Ishikawa (cell line): Measurements from ENCODE around the gene OVCH2.
A peak's percentile ranks its signal among the peaks of the same experiment; 100 is the strongest.

Experiments
- CEBPB ChIP-seq: IDR thresholded peaks from 2 replicates; pipeline ENCODE4 v1.6.1; 2012
- CREB1 ChIP-seq: IDR thresholded peaks from 2 replicates; pipeline ENCODE4 v1.6.1; 2012; ENCODE audit warnings: low read depth
- EGR1 ChIP-seq: IDR thresholded peaks from 2 replicates; pipeline ENCODE4 v1.6.1; 2012
- EP300 ChIP-seq: IDR thresholded peaks from 2 replicates; pipeline ENCODE4 v1.6.1; 2012; ENCODE audit warnings: borderline replicate concordance
- FOXM1 ChIP-seq: IDR thresholded peaks from 2 replicates; pipeline ENCODE4 v1.6.1; 2012; ENCODE audit warnings: low read depth, borderline replicate concordance
- NFIC ChIP-seq: IDR thresholded peaks from 2 replicates; pipeline ENCODE4 v1.6.1; 2012
- RAD21 ChIP-seq: IDR thresholded peaks from 2 replicates; pipeline ENCODE4 v1.6.1; 2012; ENCODE audit warnings: low read depth
- REST ChIP-seq: IDR thresholded peaks from 2 replicates; pipeline ENCODE4 v1.6.1; 2012; ENCODE audit warnings: low read depth, mild to moderate bottlenecking
- TAF1 ChIP-seq: IDR thresholded peaks from 2 replicates; pipeline ENCODE4 v1.6.1; 2012; ENCODE audit warnings: low read depth, mild to moderate bottlenecking
- TCF12 ChIP-seq: IDR thresholded peaks from 2 replicates; pipeline ENCODE4 v1.6.1; 2012; ENCODE audit warnings: low read depth
- TEAD4 ChIP-seq: IDR thresholded peaks from 2 replicates; pipeline ENCODE4 v1.6.1; 2012
- USF1 ChIP-seq: IDR thresholded peaks from 2 replicates; pipeline ENCODE4 v1.6.1; 2012
- YY1 ChIP-seq: IDR thresholded peaks from 2 replicates; pipeline ENCODE4 v1.6.1; 2012; ENCODE audit warnings: low read depth
- ZBTB7A ChIP-seq: IDR thresholded peaks from 2 replicates; pipeline ENCODE4 v1.6.1; 2012; ENCODE audit warnings: low read depth
- TF ChIP-seq, protein P1 (sequence below): IDR thresholded peaks from 2 replicates; pipeline ENCODE4 v1.6.1; 2012

Gene OVCH2

DNA sequence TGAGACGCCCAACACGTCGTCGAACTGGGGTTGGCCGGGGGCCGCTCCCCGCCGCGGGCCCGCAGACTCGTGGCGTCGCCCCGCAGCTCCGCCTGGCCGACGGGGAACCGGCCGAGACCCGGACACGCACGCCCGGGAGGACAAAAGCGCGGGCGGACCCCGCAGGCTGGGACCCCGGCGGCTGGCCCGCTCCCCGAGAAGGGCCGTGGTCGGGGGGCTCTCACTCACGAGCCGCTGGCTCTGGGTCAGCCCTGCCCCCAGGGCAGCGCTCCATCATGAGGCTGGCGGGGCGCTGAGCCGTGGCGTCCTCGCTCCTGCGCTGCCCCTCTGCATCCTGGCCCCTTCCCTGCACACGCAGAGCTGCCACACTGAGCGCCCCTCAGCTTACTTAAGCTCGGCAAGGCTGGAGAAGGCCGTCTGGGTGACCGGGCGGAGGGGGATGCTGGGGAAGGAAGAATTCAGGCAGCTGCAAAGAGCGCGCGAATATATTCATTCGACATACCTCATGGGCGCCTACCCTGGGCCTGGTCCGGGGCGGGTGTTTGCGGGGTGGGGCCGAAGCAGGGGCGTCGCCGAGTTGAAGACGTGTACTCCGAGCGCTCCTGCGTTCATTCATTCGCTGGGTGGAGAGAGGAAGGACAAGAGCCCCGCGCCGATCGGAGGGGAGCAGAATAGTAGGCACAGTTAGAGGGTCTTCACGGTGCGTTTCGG lies 32.4 kb downstream of the OVCH2 start:
- TF ChIP-seq TEAD4 (no peak), ZBTB7A (no peak; the same call in 1 of the 2 replicates), CEBPB (no peak), TCF12 (no peak), USF1 (no peak), EP300 (no peak), EGR1 (no peak), CREB1 (no peak), REST (no peak), RAD21 (no peak), FOXM1 (no peak), TAF1 (no peak), YY1 (no peak), NFIC (no peak)
- TF ChIP-seq, protein P1, sequence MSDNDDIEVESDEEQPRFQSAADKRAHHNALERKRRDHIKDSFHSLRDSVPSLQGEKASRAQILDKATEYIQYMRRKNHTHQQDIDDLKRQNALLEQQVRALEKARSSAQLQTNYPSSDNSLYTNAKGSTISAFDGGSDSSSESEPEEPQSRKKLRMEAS, result no peak

DNA sequence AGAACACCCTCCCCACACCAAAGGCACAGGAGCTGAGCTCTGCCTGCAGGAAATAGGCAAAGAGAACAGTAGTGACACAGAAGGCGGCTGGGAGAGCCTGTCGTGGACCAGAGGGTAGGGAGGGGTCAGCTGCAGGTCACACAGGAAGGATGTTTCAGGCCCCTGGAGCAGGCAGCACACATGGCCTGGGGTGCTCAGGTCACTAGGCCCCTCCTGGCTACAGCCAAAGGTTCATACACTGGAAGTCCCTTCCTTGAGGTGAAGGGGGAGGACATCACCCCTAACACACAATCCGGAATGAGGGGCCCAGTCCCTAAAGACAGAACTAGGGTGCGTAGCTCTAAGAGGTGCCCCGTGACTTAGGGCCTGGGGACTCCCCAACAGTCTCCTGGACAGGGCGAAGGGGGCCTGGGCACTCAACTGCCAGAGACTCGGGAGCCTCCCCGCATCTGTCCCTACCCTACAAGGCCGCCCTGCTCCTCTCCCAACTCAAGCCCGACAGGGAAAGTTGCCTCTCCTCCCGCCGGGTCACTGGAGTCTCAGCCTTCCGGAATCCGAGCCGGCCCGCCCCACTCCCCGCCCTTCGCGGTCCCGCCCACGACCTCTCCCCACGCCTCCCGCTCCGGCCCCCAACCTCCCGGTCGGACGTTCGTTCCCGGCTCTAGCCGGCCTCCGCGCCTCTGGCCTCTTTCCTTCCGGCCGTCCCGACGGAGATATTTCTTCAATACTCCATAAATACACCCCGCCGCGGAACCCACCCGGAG lies 33.1 kb downstream of the OVCH2 start, which contains the start of gene CYB5R2:
TSS of gene CYB5R2 (minus strand) at position 541 of the 764 bp plus-strand sequence. CDS start 675 bp downstream, outside the sequence.
- TF ChIP-seq RAD21 (no peak), EGR1 (0 out of 2 replicates have a peak, but pooled peaks have one; percentile 31), CREB1 (no peak), YY1 (no peak), TEAD4 (0 out of 2 replicates have a peak, but pooled peaks have one; percentile 3), CEBPB (no peak), ZBTB7A (0 out of 2 replicates have a peak, but pooled peaks have one; percentile 50), REST (no peak)
- TF ChIP-seq, protein P1, result no peak

DNA sequence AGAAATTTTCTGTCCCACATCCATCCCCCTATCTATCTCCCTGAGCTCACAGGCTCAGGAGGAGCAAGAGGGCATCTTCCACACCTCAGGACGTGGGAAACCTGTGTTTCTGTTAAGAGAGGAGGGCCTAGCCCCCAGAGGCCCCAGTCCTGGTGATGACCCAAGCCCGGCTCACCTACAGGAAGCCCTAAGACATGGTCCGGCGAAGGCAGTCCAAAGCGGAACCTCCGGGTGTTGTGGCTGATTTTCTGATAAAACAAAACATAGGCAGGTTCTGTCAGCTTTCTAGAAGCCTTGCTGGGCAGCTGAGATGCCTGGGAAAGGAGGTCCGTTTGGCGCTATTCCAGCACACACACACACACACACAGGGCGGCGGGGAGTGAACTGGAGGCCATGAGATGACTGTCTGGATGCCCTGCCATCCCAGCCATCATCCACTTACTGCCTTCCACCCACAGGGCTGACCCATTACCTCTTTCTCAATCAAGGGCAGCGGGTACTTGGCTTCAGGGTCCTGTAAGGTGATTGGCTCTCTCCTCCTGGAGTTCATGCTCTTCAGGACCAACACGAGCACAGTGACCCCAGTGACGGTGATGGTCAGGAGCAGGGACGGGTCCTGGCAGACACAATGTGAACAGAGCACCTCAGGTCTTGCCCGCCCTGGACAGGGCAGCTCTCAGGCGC lies 33.9 kb downstream of the OVCH2 start:
- TF ChIP-seq YY1 (no peak), TEAD4 (no peak), REST (no peak), CREB1 (no peak), CEBPB (no peak), RAD21 (no peak), NFIC (no peak), EP300 (no peak), USF1 (no peak), FOXM1 (no peak), EGR1 (no peak), TCF12 (no peak), TAF1 (no peak), ZBTB7A (no peak)
- TF ChIP-seq, protein P1, result no peak
